H54 (cell line): Measurements from ENCODE around the gene DERL3.

Source experiments
- DNase-seq: peaks from one replicate; pipeline ENCODE4 v3.0.0; 2011; ENCODE audit warnings: low spot score, mixed read lengths; ENCODE audit not compliant: insufficient read length
- FAIRE-seq: peaks from 3 replicates; lab custom pipeline; 2011; peaks lifted over from hg19 to GRCh38; lab: Jason Lieb, UNC
- POLR2A ChIP-seq: IDR thresholded peaks from 2 replicates; pipeline ENCODE4 v1.6.1; 2011; ENCODE audit warnings: low read depth, mild to moderate bottlenecking, low read length

Gene DERL3

GRCh38 chr22:23841736-23842445 is 3.1 kb upstream of the DERL3 start:
- no peak for FAIRE-seq

GRCh38 chr22:23841292-23841691 is 2.5 kb upstream of the DERL3 start:
- no peak for DNase-seq
- TF ChIP-seq POLR2A: no peak
- FAIRE-seq: no peak

More at GRCh38 chr22:23841736-23842445, 3.1 kb upstream of the DERL3 start:
- DNase-seq: no peak
- TF ChIP-seq POLR2A: no peak

DNA sequence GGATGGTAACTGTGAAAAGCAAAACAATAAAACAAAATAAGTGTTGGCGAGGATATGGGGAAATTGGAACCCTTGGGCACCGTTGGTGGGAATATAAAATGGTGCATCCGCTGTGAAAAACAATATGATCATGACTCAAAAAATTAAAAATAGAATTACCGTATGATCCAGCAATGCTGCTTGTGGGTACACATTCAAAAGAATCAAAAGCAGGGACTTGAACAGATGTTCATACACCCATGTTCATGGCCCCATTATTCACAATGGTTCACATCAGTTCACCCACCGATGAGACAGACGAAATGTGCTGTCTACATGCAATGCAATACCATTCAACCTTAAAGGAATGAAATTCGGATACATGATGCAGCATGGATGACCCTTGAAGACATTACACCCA is 1.2 kb upstream of the DERL3 start:
- DNase-seq (no peak), FAIRE-seq (no peak)
- no peak for TF ChIP-seq POLR2A

GRCh38 chr22:23837911-23838680 is 710 bp downstream of the DERL3 start:
- no peak for FAIRE-seq
- DNase-seq: no peak
- TF ChIP-seq POLR2A: no peak

- FAIRE-seq: no peak
- TF ChIP-seq POLR2A: no peak
- no peak for DNase-seq
Observed at GRCh38 chr22:23837496-23837859, 1.3 kb downstream of the DERL3 start.

DNA sequence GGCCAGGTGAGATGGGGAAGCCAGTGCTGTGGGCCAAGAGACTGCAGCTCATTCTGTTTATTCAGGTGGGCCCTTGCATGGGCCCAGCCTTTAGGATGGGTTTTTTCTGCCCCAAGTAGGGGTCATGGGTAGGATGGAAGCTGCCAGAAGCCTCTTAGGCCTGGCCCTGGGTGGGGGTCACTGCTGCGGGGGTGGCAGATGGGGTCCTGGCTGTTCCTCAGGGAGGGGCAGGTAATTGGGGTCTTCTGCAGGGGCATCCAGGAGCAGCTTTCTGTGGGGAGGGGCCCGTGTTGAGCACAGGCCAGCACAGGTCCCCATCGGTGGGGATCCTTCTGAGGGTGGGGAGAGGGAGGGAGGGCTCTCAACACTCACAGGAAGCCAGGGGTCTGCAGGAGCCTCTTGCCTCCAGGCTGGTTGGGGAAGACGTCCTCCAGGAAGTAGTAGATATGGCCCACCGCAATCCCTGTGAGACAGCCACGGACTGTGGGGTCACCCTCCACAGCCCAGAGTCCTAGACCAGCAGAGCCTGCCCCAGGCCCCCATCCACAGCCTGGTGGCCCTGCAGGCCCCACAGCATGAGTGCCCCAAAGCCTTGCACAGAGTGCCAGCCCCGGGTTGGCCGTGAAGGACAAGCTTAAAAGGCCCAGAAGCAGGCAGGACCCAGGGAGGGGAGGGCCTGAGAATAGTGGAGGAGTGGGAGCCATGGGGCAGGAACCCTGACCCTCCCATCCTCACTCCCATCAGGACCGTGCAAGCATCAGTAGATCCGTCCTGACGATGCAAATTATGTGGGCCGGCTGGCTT is 1.9 kb downstream of the DERL3 start:
- no peak for TF ChIP-seq POLR2A
- DNase-seq: no peak
- no peak for FAIRE-seq

DNA sequence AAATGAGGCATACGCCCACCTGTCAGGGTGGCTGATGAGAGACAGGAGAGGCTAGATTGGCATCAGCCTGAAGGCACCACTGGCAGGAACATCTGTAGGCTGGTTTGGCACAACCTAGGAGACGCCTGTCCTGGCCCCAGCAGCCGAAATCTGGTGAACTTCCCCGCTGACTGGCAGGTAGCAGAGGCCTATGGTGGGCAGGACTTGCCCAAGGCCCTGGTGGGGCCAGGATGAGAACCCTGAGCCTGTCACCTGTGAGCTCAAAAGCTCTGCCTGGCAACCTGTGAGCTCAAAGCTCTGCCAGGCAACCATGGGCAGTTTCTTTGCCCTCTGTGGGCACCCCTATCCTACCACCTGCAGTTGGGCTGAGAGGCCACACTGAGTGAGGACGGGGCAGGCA is 2.5 kb downstream of the DERL3 start:
- no peak for TF ChIP-seq POLR2A
- FAIRE-seq (no peak), DNase-seq (no peak)

DNA sequence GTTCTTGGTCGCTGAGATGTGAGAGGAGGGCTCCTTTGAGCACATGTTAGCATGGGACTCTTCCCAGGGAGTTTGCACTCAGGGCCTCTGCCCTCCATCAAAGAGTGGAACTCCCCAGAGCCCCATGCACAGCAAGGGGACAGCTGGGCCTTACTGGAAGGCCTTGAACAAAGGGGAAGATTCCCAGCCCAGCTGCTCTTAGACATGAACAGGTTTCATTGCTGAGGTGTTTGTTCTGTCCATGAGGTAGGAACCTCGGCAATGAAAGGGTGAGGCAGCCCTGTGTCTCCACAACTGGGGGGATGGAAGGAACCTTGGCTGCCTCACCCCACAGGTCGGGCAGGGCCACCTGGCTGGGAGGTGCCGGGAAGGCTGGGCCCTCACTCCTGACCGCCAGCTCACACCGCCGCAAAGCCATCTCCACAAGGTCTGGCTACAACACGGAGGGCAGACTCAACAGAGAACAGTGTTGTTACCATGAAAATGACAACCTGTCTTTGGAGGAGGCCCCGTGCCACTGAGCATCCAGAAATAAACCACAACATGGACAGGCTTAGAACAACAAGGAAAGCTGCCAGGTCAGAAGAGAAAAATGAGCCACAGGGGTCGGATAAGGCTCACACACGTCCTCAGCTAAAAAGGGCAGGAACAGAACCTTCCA is 3.2 kb downstream of the DERL3 start:
- FAIRE-seq (no peak), DNase-seq (no peak)
- no peak for TF ChIP-seq POLR2A

DNA sequence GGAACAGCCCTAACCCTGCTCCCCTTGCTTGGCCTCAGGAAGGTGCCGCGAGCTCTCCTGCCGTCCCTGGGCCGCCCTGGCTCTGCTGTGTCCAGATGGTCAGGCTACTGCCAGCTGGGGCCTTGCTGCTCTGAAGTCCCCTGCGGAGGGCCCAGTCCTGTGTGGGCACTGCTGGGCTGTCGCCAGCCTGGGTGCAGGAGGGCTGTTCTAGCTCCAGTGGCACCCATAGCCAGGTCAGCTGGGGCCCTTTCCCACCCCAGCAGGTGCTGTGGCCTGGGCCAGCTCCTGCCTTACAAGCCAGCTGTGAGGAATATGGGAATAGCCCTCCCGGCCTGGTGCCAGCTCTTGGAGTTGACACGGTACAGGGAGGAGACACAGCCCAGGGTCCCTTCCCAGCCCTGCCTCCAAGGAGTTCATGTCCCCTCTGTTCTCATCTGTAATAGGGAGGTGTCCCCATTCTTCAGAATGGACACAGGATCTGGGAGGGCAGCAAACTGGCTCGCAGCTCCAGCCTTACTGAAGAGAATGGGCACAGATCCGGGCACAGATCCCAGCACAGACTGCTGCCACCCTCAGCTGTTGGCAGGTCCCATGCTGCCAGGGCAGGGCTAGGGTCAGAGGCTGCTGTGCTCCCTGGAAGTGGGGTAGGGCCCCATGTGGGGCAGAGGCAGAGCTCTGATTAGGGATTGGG is 3.9 kb downstream of the DERL3 start:
- no peak for TF ChIP-seq POLR2A
- DNase-seq: no peak
- no peak for FAIRE-seq

DNA sequence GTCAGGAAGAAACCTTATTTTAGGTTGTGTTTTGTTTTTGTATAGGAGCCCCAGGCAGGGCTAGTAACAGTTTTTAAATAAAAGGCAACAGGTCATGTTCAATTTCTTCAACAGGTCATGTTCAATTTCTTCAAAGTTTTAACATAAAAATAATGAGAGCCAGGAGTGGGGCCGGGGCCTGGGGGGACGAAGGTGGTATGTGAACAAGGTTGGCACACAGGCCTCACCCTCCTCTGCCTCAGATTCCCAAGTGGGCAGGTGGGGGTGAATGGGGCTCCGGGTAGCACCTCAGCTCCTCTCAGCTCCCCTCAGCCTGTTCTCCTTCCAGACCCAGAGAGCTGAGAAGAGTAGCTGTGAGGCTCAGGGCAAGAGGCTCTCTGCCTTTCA is 4.4 kb downstream of the DERL3 start:
- DNase-seq: no peak
- no peak for TF ChIP-seq POLR2A
- no peak for FAIRE-seq

DNA sequence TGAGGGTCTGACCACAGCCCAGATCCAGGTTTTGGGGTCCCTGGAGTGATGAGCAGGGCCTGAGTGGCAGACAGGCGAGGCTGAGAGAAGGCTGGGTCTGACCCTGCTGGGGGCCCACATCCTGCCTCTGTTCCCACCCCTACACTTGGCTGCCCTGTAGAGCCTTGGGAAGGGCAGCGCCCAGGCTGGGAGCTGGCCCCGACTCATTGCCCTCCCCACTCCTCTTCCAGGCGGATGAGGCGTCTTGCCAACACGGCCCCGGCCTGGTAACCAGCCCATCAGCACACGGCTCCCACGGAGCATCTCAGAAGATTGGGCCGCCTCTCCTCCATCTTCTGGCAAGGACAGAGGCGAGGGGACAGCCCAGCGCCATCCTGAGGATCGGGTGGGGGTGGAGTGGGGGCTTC is 4.9 kb downstream of the DERL3 start:
- no peak for TF ChIP-seq POLR2A
- FAIRE-seq (no peak), DNase-seq (no peak)

GRCh38 chr22:23833017-23833751 is 5.6 kb downstream of the DERL3 start:
- TF ChIP-seq POLR2A: no peak
- FAIRE-seq (no peak), DNase-seq (no peak)
